ENCODE measurements around the gene SMIM29.

DNA sequence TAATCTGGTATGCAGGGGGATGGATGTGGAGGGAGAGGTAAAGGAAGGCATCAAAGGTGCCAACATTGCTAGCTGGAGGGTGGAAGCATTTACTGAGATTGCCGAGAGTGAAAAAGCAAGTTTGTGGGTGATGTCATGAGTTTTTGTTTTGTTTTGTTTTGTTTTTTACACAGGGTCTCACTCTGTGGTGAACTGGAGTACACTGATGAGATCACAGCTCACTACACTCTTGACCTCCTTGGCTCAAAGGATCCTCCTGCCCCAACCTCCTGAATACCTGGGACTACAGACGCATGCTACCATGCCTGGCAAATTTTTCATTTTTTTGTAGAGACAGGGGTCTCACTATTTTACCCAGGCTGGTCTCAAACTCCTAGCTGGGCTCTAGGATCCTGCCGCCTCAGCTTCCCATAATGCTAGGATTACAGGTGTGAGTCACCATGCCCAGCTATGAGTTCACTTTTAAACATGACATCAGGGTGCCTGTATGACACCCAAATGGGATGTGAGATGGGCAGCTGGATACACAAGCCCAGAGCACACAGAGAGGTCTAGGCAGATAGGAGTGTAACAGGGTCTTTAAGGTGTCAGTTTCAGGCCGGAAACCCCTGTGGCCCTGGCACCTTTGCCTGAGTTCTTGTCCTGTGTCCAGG is 47.2 kb downstream of the SMIM29 start:
- TF ChIP-seq, protein P1, sequence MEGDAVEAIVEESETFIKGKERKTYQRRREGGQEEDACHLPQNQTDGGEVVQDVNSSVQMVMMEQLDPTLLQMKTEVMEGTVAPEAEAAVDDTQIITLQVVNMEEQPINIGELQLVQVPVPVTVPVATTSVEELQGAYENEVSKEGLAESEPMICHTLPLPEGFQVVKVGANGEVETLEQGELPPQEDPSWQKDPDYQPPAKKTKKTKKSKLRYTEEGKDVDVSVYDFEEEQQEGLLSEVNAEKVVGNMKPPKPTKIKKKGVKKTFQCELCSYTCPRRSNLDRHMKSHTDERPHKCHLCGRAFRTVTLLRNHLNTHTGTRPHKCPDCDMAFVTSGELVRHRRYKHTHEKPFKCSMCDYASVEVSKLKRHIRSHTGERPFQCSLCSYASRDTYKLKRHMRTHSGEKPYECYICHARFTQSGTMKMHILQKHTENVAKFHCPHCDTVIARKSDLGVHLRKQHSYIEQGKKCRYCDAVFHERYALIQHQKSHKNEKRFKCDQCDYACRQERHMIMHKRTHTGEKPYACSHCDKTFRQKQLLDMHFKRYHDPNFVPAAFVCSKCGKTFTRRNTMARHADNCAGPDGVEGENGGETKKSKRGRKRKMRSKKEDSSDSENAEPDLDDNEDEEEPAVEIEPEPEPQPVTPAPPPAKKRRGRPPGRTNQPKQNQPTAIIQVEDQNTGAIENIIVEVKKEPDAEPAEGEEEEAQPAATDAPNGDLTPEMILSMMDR (IDR thresholded peaks at IDR 0.05 in 2 of 3, conservative IDR thresholded peaks at IDR 0.05 in 1 of 3; ENCODE audit: borderline replicate concordance in 1 of 3, insufficient read depth in 1 of 3, low read depth in 2 of 3, low read length in 2 of 3) = no peak
- TF ChIP-seq POLR2A (IDR thresholded peaks at IDR 0.05; ENCODE audit: borderline replicate concordance, extremely low read depth, insufficient read depth, insufficient read length) = no peak
- TF ChIP-seq, protein P2, sequence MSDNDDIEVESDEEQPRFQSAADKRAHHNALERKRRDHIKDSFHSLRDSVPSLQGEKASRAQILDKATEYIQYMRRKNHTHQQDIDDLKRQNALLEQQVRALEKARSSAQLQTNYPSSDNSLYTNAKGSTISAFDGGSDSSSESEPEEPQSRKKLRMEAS (IDR thresholded peaks at IDR 0.05) = no peak
- no peak; the same call in 1 of the 2 replicates for TF ChIP-seq JUND (IDR thresholded peaks at IDR 0.05)
- TF ChIP-seq ZNF274 (IDR thresholded peaks at IDR 0.05; ENCODE audit: low read depth, low read length) = no peak
- TF ChIP-seq EZH2 (IDR thresholded peaks at IDR 0.05) = no peak
- TF ChIP-seq, protein P3, sequence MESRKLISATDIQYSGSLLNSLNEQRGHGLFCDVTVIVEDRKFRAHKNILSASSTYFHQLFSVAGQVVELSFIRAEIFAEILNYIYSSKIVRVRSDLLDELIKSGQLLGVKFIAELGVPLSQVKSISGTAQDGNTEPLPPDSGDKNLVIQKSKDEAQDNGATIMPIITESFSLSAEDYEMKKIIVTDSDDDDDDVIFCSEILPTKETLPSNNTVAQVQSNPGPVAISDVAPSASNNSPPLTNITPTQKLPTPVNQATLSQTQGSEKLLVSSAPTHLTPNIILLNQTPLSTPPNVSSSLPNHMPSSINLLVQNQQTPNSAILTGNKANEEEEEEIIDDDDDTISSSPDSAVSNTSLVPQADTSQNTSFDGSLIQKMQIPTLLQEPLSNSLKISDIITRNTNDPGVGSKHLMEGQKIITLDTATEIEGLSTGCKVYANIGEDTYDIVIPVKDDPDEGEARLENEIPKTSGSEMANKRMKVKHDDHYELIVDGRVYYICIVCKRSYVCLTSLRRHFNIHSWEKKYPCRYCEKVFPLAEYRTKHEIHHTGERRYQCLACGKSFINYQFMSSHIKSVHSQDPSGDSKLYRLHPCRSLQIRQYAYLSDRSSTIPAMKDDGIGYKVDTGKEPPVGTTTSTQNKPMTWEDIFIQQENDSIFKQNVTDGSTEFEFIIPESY (IDR thresholded peaks at IDR 0.05; ENCODE audit: extremely low read depth, insufficient replicate concordance, low read length) = no peak
- no peak for TF ChIP-seq SIN3A (IDR thresholded peaks at IDR 0.05; ENCODE audit: low read depth)
- no peak for TF ChIP-seq ZFX (IDR thresholded peaks at IDR 0.05)
- TF ChIP-seq CBX3 (IDR thresholded peaks at IDR 0.05; ENCODE audit: low read depth) = no peak
- TF ChIP-seq, protein P4, sequence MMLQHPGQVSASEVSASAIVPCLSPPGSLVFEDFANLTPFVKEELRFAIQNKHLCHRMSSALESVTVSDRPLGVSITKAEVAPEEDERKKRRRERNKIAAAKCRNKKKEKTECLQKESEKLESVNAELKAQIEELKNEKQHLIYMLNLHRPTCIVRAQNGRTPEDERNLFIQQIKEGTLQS (IDR thresholded peaks at IDR 0.05) = no peak
- no peak for TF ChIP-seq POLR2AphosphoS5 (IDR thresholded peaks at IDR 0.05; ENCODE audit: low read depth, low read length)
- TF ChIP-seq YY1 (IDR thresholded peaks at IDR 0.05; ENCODE audit: extremely low read depth, insufficient replicate concordance, low read depth, low read length) = no peak
- no peak for TF ChIP-seq RAD21 (IDR thresholded peaks at IDR 0.05; ENCODE audit: low read depth)
